Prostate gland (tissue), 2 donors: ENCODE measurements around the gene SAT2.

Experiments used
- CTCF ChIP-seq, 4 experiments: fragments of 200-600 bp in 2 of 4; fragments of 450-650 bp in 2 of 4; sonication (generic) in 2 of 4; IDR thresholded peaks; 1 replicate in 3 of 4; 2 replicates in 1 of 4; pipeline ENCODE4 v1.5.1; 2016 to 2019; ENCODE audit warnings: antibody characterized with exemption in 4 of 4, mild to moderate bottlenecking in 2 of 4, moderate library complexity in 2 of 4
- POLR2A ChIP-seq: fragments of 450-650 bp; IDR thresholded peaks from one replicate; pipeline ENCODE4 v1.6.1; 2016; ENCODE audit warnings: antibody characterized with exemption, mild to moderate bottlenecking
- POLR2AphosphoS5 ChIP-seq: sonication (generic); formaldehyde crosslinking; IDR thresholded peaks from one replicate; pipeline ENCODE4 v1.6.1; 2017; ENCODE audit warnings: antibody characterized with exemption

- TF ChIP-seq CTCF (IDR thresholded peaks at IDR 0.05), result no peak
- no peak for TF ChIP-seq POLR2A
- TF ChIP-seq POLR2AphosphoS5, result no peak
Observed at GRCh38 chr17:7611635-7612293, 15.9 kb downstream of the SAT2 start.
